ENCODE data around the gene CSNK1A1. TPM values are rescaled to one million over a fixed set of nuclear protein-coding genes. Genes with fewer than 3 reads are reported as not detected.
"Not testable (repeated sequence)": the region's sequence is repeated elsewhere in the genome, so short reads cannot be mapped to it uniquely, and the experiment has no call there.

Gene CSNK1A1
- total and polyA plus RNA-seq, 2 donors from 2014 or later: 63.9 to 221 TPM

DNA sequence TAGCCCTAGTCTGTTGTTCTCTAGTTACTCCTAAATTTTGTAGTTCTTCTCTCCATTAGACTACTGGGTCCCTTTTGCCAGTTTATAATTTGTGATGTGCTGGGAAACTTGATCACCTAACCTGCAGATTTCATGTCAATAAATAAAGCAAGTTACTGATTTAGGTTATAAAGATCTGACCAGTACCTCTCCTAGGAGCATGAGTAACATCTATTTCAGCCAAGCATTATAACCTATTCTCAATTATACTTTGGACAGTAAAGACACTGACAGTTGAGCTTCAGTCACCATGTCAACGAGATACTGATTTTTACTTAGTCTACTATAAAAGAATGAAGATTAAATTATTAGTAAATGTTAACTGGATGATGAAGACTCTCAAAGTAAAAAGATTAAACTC lies 36.7 kb downstream of the CSNK1A1 start:
- TF ChIP-seq, protein P1, sequence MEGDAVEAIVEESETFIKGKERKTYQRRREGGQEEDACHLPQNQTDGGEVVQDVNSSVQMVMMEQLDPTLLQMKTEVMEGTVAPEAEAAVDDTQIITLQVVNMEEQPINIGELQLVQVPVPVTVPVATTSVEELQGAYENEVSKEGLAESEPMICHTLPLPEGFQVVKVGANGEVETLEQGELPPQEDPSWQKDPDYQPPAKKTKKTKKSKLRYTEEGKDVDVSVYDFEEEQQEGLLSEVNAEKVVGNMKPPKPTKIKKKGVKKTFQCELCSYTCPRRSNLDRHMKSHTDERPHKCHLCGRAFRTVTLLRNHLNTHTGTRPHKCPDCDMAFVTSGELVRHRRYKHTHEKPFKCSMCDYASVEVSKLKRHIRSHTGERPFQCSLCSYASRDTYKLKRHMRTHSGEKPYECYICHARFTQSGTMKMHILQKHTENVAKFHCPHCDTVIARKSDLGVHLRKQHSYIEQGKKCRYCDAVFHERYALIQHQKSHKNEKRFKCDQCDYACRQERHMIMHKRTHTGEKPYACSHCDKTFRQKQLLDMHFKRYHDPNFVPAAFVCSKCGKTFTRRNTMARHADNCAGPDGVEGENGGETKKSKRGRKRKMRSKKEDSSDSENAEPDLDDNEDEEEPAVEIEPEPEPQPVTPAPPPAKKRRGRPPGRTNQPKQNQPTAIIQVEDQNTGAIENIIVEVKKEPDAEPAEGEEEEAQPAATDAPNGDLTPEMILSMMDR (IDR thresholded peaks at IDR 0.05; ENCODE audit: borderline replicate concordance, extremely low read depth, insufficient read depth): no peak
- no peak overlapping the region for H3K27ac ChIP-seq (ENCODE audit: low read depth in 2 of 2, low read length in 2 of 2)
- FAIRE-seq: no peak
- peaks cover 6 to 16% (median 8%) of the 10 kb centered on the region in 3 donors for H3K36me3 ChIP-seq (ENCODE audit: control insufficient read depth in 2 of 3, insufficient read depth in 3 of 3, low read length in 3 of 3)
- H3K9me3 ChIP-seq (ENCODE audit: control insufficient read depth in 2 of 3, insufficient read depth in 1 of 3, low read length in 3 of 3): no peaks in the 10 kb centered on the region
- no peaks in the 10 kb centered on the region for H3K27me3 ChIP-seq (ENCODE audit: control insufficient read depth, insufficient read depth, low read length)
- no peak overlapping the region for H3K4me3 ChIP-seq (ENCODE audit: low read length in 3 of 3)
- no peak for DNase-seq
- H3K4me1 ChIP-seq (ENCODE audit: control insufficient read depth in 2 of 3, insufficient read depth in 2 of 3, low read depth in 1 of 3, low read length in 3 of 3): peaks cover 0 to 13% (median 5%) of the 10 kb centered on the region in 3 donors
- intact Hi-C loops (cut with DNase I): no loop called here
- no peak overlapping the region for H3K9ac ChIP-seq (ENCODE audit: low read length in 3 of 3)

DNA sequence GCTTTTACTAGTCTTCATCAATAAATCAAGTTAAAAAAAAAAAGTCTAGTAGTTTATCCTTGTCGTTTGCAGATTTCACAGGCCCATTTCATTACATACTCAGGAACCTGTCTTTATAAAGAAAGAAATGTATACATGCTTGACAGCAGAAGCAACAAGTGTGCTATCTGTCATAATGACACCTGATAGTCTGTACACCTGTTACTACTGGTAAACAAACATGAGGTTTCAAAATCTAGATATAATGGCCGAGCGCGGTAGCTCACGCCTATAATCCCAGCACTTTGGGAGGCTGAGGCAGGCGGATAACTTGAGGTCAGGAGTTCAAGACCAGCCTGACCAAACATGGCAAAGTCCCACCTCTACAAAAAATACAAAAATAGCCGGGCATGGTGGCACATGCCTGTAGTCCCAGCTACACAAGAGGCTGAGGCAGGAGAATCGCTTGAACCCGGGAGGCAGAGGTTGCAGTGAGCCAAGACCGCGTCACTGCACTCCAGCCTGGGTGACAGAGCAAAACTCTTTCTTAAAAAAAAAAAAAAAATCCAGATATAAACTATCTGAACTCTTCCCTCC lies 37.8 kb downstream of the CSNK1A1 start:
- H3K27me3 ChIP-seq (ENCODE audit: control insufficient read depth, insufficient read depth, low read length); H3K4me3 ChIP-seq (ENCODE audit: low read length in 3 of 3); H3K9ac ChIP-seq (ENCODE audit: low read length in 3 of 3); H3K27ac ChIP-seq (ENCODE audit: low read depth in 2 of 2, low read length in 2 of 2); intact Hi-C loops (cut with DNase I); H3K9me3 ChIP-seq (ENCODE audit: control insufficient read depth in 2 of 3, insufficient read depth in 1 of 3, low read length in 3 of 3); FAIRE-seq; H3K4me1 ChIP-seq (ENCODE audit: control insufficient read depth in 2 of 3, insufficient read depth in 2 of 3, low read depth in 1 of 3, low read length in 3 of 3); DNase-seq: not testable (repeated sequence)
- peaks cover 12 to 26% (median 14%) of the 10 kb centered on the region in 3 donors for H3K36me3 ChIP-seq (ENCODE audit: control insufficient read depth in 2 of 3, insufficient read depth in 3 of 3, low read length in 3 of 3)

DNA sequence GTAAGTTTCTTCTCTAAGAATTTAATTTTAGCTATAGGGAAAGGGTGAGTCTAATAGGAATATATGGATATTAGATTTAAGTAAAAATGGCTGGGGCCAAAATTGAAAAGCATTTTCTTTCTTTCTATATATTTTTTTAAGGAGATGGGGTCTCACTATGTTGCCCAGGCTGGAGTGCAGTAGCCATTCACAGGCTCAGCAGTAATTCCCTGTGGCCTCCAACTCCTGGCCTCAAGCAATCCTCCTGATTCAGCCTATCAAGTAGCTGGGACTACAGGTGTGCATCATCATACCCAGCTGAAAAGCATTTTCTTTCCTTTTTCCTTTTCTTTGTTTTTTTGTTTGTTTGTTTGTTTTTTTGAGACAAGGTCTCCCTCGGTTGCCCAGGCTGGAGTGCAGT lies 41.1 kb downstream of the CSNK1A1 start:
- H3K36me3 ChIP-seq (ENCODE audit: control insufficient read depth in 2 of 3, insufficient read depth in 3 of 3, low read length in 3 of 3): peaks cover 15 to 56% (median 28%) of the 10 kb centered on the region in 3 donors
- intact Hi-C loops (cut with DNase I): no loop called here
- no peak overlapping the region for H3K9ac ChIP-seq (ENCODE audit: low read length in 3 of 3)
- FAIRE-seq (no peak), DNase-seq (no peak)
- H3K9me3 ChIP-seq (ENCODE audit: control insufficient read depth in 2 of 3, insufficient read depth in 1 of 3, low read length in 3 of 3): no peaks in the 10 kb centered on the region
- H3K4me1 ChIP-seq (ENCODE audit: control insufficient read depth in 2 of 3, insufficient read depth in 2 of 3, low read depth in 1 of 3, low read length in 3 of 3): no peaks in the 10 kb centered on the region
- H3K27ac ChIP-seq (ENCODE audit: low read depth in 2 of 2, low read length in 2 of 2): no peak overlapping the region
- no peaks in the 10 kb centered on the region for H3K27me3 ChIP-seq (ENCODE audit: control insufficient read depth, insufficient read depth, low read length)
- H3K4me3 ChIP-seq (ENCODE audit: low read length in 3 of 3): no peak overlapping the region
- TF ChIP-seq, protein P1 (IDR thresholded peaks at IDR 0.05; ENCODE audit: borderline replicate concordance, extremely low read depth, insufficient read depth): no peak

DNA sequence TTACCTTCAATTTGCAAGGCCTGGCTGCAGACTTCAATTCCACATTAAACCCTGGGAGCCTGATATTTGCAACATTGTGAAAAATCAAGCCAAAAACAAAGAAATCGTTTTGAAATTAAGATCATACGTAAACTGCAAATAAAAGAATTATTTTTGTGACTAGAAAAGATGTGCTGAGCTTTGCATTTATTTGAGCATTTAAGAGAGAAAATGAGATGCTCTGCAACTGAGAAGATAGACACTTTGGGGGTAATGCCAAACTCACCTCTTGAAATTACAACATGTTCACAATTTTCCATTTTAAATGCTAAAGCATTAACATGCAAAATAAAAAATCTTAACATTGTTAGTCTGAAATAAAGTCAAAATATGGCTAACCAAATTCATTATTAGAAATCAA lies 46.6 kb downstream of the CSNK1A1 start:
- H3K27me3 ChIP-seq (ENCODE audit: control insufficient read depth, insufficient read depth, low read length): no peaks in the 10 kb centered on the region
- H3K36me3 ChIP-seq (ENCODE audit: control insufficient read depth in 2 of 3, insufficient read depth in 3 of 3, low read length in 3 of 3): peaks cover 7 to 65% (median 39%) of the 10 kb centered on the region in 3 donors
- H3K9ac ChIP-seq (ENCODE audit: low read length in 3 of 3): no peak overlapping the region
- H3K4me3 ChIP-seq (ENCODE audit: low read length in 3 of 3): no peak overlapping the region
- TF ChIP-seq, protein P1 (IDR thresholded peaks at IDR 0.05; ENCODE audit: borderline replicate concordance, extremely low read depth, insufficient read depth): no peak
- DNase-seq (no peak), FAIRE-seq (no peak)
- no peaks in the 10 kb centered on the region for H3K9me3 ChIP-seq (ENCODE audit: control insufficient read depth in 2 of 3, insufficient read depth in 1 of 3, low read length in 3 of 3)
- no peaks in the 10 kb centered on the region for H3K4me1 ChIP-seq (ENCODE audit: control insufficient read depth in 2 of 3, insufficient read depth in 2 of 3, low read depth in 1 of 3, low read length in 3 of 3)
- H3K27ac ChIP-seq (ENCODE audit: low read depth in 2 of 2, low read length in 2 of 2): no peak overlapping the region
- intact Hi-C loops (cut with DNase I): no loop called here

Data from kidney (tissue), 14 donors.